ENCODE data around the gene MKNK1.

- TF ChIP-seq POLR2A (IDR thresholded peaks at IDR 0.05; ENCODE audit: low read length) (no peak), GATA1 (IDR thresholded peaks at IDR 0.05; ENCODE audit: low read depth, low read length) (no peak)
Observed at GRCh38 chr1:46523496-46524353, 80.3 kb downstream of the MKNK1 start.
